ENCODE data around the gene RGS3. TPM values are rescaled to one million over a fixed set of nuclear protein-coding genes. Genes with fewer than 3 reads are reported as not detected.

Gene RGS3
- total RNA-seq, 1 donor from 2014 or later = 158 TPM

- Histone ChIP-seq H3K4me3 (ENCODE audit: low read depth, low read length) (no peak overlapping the region), H3K36me3 (ENCODE audit: control insufficient read depth, insufficient read depth, low read length) (peaks cover 3% of the 10 kb centered on the region), H3K27me3 (ENCODE audit: control insufficient read depth, insufficient read depth, low read length) (no peaks in the 10 kb centered on the region)
- DNase-seq (ENCODE audit: low read depth) = no peak
- no peak for TF ChIP-seq CTCF (IDR thresholded peaks at IDR 0.05; ENCODE audit: insufficient read depth, low read length, poor library complexity, severe bottlenecking)
Observed at GRCh38 chr9:113597390-113598241, 134.1 kb downstream of the RGS3 start.

GRCh38 chr9:113598451-113598850 is 134.9 kb downstream of the RGS3 start:
- no peaks in the 10 kb centered on the region for H3K27me3 ChIP-seq (ENCODE audit: control insufficient read depth, insufficient read depth, low read length)
- no peak overlapping the region for H3K4me3 ChIP-seq (ENCODE audit: low read depth, low read length)
- H3K36me3 ChIP-seq (ENCODE audit: control insufficient read depth, insufficient read depth, low read length) = peaks cover 3% of the 10 kb centered on the region
- no peak for DNase-seq (ENCODE audit: low read depth)
- TF ChIP-seq CTCF (IDR thresholded peaks at IDR 0.05; ENCODE audit: insufficient read depth, low read length, poor library complexity, severe bottlenecking) = no peak

GRCh38 chr9:113598883-113599282 is 135.4 kb downstream of the RGS3 start:
- Histone ChIP-seq H3K4me3 (ENCODE audit: low read depth, low read length) (no peak overlapping the region), H3K27me3 (ENCODE audit: control insufficient read depth, insufficient read depth, low read length) (no peaks in the 10 kb centered on the region), H3K36me3 (ENCODE audit: control insufficient read depth, insufficient read depth, low read length) (peaks cover 3% of the 10 kb centered on the region)
- TF ChIP-seq CTCF (IDR thresholded peaks at IDR 0.05; ENCODE audit: insufficient read depth, low read length, poor library complexity, severe bottlenecking) = no peak
- no peak for DNase-seq (ENCODE audit: low read depth)

GRCh38 chr9:113599646-113600022 is 136.1 kb downstream of the RGS3 start:
- peaks cover 3% of the 10 kb centered on the region for H3K36me3 ChIP-seq (ENCODE audit: control insufficient read depth, insufficient read depth, low read length)
- H3K27me3 ChIP-seq (ENCODE audit: control insufficient read depth, insufficient read depth, low read length) = no peaks in the 10 kb centered on the region
- DNase-seq (ENCODE audit: low read depth) = no peak
- no peak for TF ChIP-seq CTCF (IDR thresholded peaks at IDR 0.05; ENCODE audit: insufficient read depth, low read length, poor library complexity, severe bottlenecking)
- no peak overlapping the region for H3K4me3 ChIP-seq (ENCODE audit: low read depth, low read length)

- Histone ChIP-seq H3K27me3 (ENCODE audit: control insufficient read depth, insufficient read depth, low read length) (no peaks in the 10 kb centered on the region), H3K4me3 (ENCODE audit: low read depth, low read length) (no peak overlapping the region), H3K36me3 (ENCODE audit: control insufficient read depth, insufficient read depth, low read length) (peaks cover 3% of the 10 kb centered on the region)
- TF ChIP-seq CTCF (IDR thresholded peaks at IDR 0.05; ENCODE audit: insufficient read depth, low read length, poor library complexity, severe bottlenecking) = no peak
- no peak for DNase-seq (ENCODE audit: low read depth)
Observed at GRCh38 chr9:113600023-113600823, 136.7 kb downstream of the RGS3 start.

All from kidney epithelial cell (primary cell).